ENCODE data around the gene GBX2.

DNA sequence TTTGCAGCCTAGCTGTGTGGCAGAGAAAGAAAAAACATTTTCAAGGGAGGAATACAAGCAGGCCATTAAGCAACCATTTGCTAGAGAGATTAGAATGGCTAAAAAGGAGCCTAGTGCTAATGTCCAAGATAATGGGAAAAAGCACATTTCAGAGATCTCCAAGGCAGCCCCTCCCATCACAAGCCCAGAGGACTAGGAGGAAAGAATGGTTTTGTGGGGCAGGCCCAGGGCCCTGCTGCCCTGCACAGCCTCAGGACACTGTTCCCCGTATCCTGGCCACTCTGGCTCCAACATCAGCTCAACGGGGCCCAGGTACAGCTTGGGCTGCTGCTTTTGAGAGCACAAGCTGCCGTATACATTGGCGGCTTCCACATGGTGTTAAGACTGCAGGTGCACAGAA is 16.5 kb upstream of the GBX2 start:
- TF ChIP-seq, protein P1, sequence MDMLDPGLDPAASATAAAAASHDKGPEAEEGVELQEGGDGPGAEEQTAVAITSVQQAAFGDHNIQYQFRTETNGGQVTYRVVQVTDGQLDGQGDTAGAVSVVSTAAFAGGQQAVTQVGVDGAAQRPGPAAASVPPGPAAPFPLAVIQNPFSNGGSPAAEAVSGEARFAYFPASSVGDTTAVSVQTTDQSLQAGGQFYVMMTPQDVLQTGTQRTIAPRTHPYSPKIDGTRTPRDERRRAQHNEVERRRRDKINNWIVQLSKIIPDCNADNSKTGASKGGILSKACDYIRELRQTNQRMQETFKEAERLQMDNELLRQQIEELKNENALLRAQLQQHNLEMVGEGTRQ (CRISPR knock-in tag; IDR thresholded peaks at IDR 0.05) = no peak
- no peak for TF ChIP-seq TCF7 (CRISPR knock-in tag; IDR thresholded peaks at IDR 0.05; ENCODE audit: low read depth)
- TF ChIP-seq, protein P2, sequence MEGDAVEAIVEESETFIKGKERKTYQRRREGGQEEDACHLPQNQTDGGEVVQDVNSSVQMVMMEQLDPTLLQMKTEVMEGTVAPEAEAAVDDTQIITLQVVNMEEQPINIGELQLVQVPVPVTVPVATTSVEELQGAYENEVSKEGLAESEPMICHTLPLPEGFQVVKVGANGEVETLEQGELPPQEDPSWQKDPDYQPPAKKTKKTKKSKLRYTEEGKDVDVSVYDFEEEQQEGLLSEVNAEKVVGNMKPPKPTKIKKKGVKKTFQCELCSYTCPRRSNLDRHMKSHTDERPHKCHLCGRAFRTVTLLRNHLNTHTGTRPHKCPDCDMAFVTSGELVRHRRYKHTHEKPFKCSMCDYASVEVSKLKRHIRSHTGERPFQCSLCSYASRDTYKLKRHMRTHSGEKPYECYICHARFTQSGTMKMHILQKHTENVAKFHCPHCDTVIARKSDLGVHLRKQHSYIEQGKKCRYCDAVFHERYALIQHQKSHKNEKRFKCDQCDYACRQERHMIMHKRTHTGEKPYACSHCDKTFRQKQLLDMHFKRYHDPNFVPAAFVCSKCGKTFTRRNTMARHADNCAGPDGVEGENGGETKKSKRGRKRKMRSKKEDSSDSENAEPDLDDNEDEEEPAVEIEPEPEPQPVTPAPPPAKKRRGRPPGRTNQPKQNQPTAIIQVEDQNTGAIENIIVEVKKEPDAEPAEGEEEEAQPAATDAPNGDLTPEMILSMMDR (IDR thresholded peaks at IDR 0.05) = no peak
- no peak for TF ChIP-seq CREM (CRISPR knock-in tag; IDR thresholded peaks at IDR 0.05)
- no peak for TF ChIP-seq ZNF423 (CRISPR knock-in tag; IDR thresholded peaks at IDR 0.05)
- TF ChIP-seq KAT7 (CRISPR knock-in tag; IDR thresholded peaks at IDR 0.05; ENCODE audit: borderline replicate concordance) = no peak
- TF ChIP-seq SP1 (CRISPR knock-in tag; conservative IDR thresholded peaks at IDR 0.05) = no peak
- no peak for TF ChIP-seq ESRRA (CRISPR knock-in tag; IDR thresholded peaks at IDR 0.05; ENCODE audit: borderline replicate concordance)
- TF ChIP-seq, protein P3, sequence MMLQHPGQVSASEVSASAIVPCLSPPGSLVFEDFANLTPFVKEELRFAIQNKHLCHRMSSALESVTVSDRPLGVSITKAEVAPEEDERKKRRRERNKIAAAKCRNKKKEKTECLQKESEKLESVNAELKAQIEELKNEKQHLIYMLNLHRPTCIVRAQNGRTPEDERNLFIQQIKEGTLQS (CRISPR knock-in tag; conservative IDR thresholded peaks at IDR 0.05) = no peak

Data from WTC11 (cell line).